Mesenchymal stem cell (in vitro differentiated cells and primary cell): ENCODE measurements around the gene SPRYD7.

Source experiments
- DNase-seq: peaks from one replicate; pipeline ENCODE4 v3.0.0-alpha.2; 2013
- H2AFZ ChIP-seq: one replicate; pipeline ENCODE4 v1.6.1; 2013; ENCODE audit warnings: low read depth, mild to moderate bottlenecking, control low read depth, inconsistent platforms, low read length, moderate library complexity
- H2AK5ac ChIP-seq: 2 replicates; pipeline ENCODE4 v1.6.1; 2013; ENCODE audit warnings: low read length, moderate library complexity, mild to moderate bottlenecking, inconsistent platforms; ENCODE audit not compliant: severe bottlenecking
- H2BK120ac ChIP-seq: one replicate; pipeline ENCODE4 v1.6.1; 2013; ENCODE audit warnings: low read depth, mild to moderate bottlenecking, inconsistent platforms, low read length, moderate library complexity
- H2BK12ac ChIP-seq, 2 experiments: one replicate each; pipeline ENCODE4 v1.6.1; 2013; ENCODE audit warnings: inconsistent platforms in 2 of 2, low read length in 2 of 2, mild to moderate bottlenecking in 2 of 2, moderate library complexity in 2 of 2, control low read depth in 1 of 2
- H2BK15ac ChIP-seq: one replicate; pipeline ENCODE4 v1.6.1; 2013; ENCODE audit warnings: mild to moderate bottlenecking, low read depth, inconsistent platforms; ENCODE audit not compliant: poor library complexity, severe bottlenecking
- H2BK5ac ChIP-seq: 2 replicates; pipeline ENCODE4 v1.6.1; 2013; ENCODE audit warnings: low read depth, mild to moderate bottlenecking, low read length, control low read depth, inconsistent platforms; ENCODE audit not compliant: poor library complexity, severe bottlenecking
- H3K14ac ChIP-seq, 2 experiments: one replicate each; pipeline ENCODE4 v1.6.1; 2013; ENCODE audit warnings: inconsistent platforms in 2 of 2, low read length in 2 of 2, control low read depth in 1 of 2, mild to moderate bottlenecking in 1 of 2, moderate library complexity in 1 of 2
- H3K18ac ChIP-seq, 2 experiments: one replicate each; pipeline ENCODE4 v1.6.1; 2013; ENCODE audit warnings: inconsistent platforms in 2 of 2, low read length in 2 of 2, control low read depth in 1 of 2, low read depth in 1 of 2, mild to moderate bottlenecking in 1 of 2
- H3K23ac ChIP-seq, 2 experiments: one replicate each; pipeline ENCODE4 v1.6.1; 2013; ENCODE audit warnings: inconsistent platforms in 2 of 2, low read length in 2 of 2, mild to moderate bottlenecking in 2 of 2, moderate library complexity in 2 of 2, control low read depth in 1 of 2
- H3K27ac ChIP-seq: 2 replicates; pipeline ENCODE4 v1.5.1; 2013; ENCODE audit warnings: mild to moderate bottlenecking, moderate library complexity, low read length, control low read depth, inconsistent platforms; ENCODE audit not compliant: poor library complexity, severe bottlenecking
- H3K27me3 ChIP-seq, 2 experiments: 2 replicates each; pipeline versions ENCODE4 v1.6.1 to v1.7.0; 2013; ENCODE audit warnings: low read length in 2 of 2, mild to moderate bottlenecking in 2 of 2, moderate library complexity in 2 of 2, control low read depth in 1 of 2, inconsistent platforms in 1 of 2; ENCODE audit not compliant: control insufficient read depth in 1 of 2, insufficient read depth in 1 of 2
- H3K36me3 ChIP-seq, 2 experiments: 2 replicates each; pipeline versions ENCODE4 v1.6.1 to v1.7.0; 2013; ENCODE audit warnings: low read length in 2 of 2, control low read depth in 1 of 2, inconsistent platforms in 1 of 2, low read depth in 1 of 2, mild to moderate bottlenecking in 1 of 2; ENCODE audit not compliant: insufficient read depth in 2 of 2, control insufficient read depth in 1 of 2
- H3K4ac ChIP-seq, 2 experiments: one replicate each; pipeline ENCODE4 v1.6.1; 2013; ENCODE audit warnings: inconsistent platforms in 2 of 2, low read length in 2 of 2, mild to moderate bottlenecking in 2 of 2, moderate library complexity in 2 of 2, control low read depth in 1 of 2, low read depth in 1 of 2
- H3K4me1 ChIP-seq: 2 replicates; pipeline ENCODE4 v1.6.1; 2013; ENCODE audit warnings: low read depth, low read length, control low read depth; ENCODE audit not compliant: control insufficient read depth, insufficient read depth
- H3K4me2 ChIP-seq: 2 replicates; pipeline ENCODE4 v1.6.1; 2013; ENCODE audit warnings: low read length, mild to moderate bottlenecking, inconsistent platforms; ENCODE audit not compliant: poor library complexity, severe bottlenecking
- H3K4me3 ChIP-seq, 2 experiments: 2 replicates each; pipeline versions ENCODE4 v1.5.1 to v1.7.0; 2013; ENCODE audit warnings: low read length in 2 of 2, mild to moderate bottlenecking in 2 of 2, control low read depth in 1 of 2, low read depth in 1 of 2; ENCODE audit not compliant: insufficient read depth in 1 of 2
- H3K79me1 ChIP-seq: replicated peaks from 2 replicates; pipeline ENCODE4 v1.6.1; 2013; ENCODE audit warnings: mild to moderate bottlenecking, control low read depth, low read length, inconsistent platforms; ENCODE audit not compliant: poor library complexity, severe bottlenecking
- H3K9ac ChIP-seq: 2 replicates; pipeline ENCODE4 v1.7.0; 2013; ENCODE audit warnings: mild to moderate bottlenecking, low read length, moderate library complexity
- H3K9me3 ChIP-seq: 2 replicates; pipeline ENCODE4 v1.7.0; 2013; ENCODE audit warnings: mild to moderate bottlenecking, low read length; ENCODE audit not compliant: control insufficient read depth
- H4K8ac ChIP-seq: one replicate; pipeline ENCODE4 v1.6.1; 2013; ENCODE audit warnings: inconsistent platforms, mild to moderate bottlenecking, low read length, moderate library complexity
- H4K91ac ChIP-seq: one replicate; pipeline ENCODE4 v1.6.1; 2013; ENCODE audit warnings: mild to moderate bottlenecking, low read length, inconsistent platforms
- WGBS: methylation state at CpG from one replicate; pipeline ENCODE4 v1.1.7; 2013; ENCODE audit warnings: mixed read lengths; 5-methylcytosine and 5-hydroxymethylcytosine counted together

SPRYD7 gene

DNA sequence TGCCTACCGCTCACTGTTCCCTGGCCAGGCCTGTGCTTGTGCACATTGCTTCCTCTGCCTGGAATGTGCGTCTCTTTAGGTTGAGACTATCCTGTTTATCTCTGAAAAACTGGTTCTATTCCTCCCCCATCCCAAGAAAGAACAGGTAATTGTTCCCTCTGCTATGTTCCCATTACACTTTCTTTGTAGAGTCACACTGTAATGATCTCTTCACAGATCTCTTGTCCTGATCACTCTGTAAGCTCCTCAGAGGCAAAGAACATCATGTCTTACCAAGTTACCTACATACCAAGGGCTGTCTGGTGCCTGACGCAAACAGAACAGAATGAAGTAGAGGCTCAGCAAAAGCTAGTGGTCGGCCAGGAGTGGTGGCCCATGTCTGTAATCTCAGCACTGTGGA lies 40.3 kb downstream of the SPRYD7 start:
- no peak overlapping the region for H2BK120ac ChIP-seq
- no peak overlapping the region for H3K4me2 ChIP-seq
- H2BK5ac ChIP-seq, result no peak overlapping the region
- H3K79me1 ChIP-seq, result no peaks in the 10 kb centered on the region
- no peak overlapping the region for H3K18ac ChIP-seq
- no peak overlapping the region for H2BK12ac ChIP-seq
- WGBS, result 96% methylated on average over 4 of the region's 4 CpGs
- no peak for DNase-seq
- H4K91ac ChIP-seq, result no peak overlapping the region
- no peak overlapping the region for H3K14ac ChIP-seq
- H3K4me1 ChIP-seq, result no peaks in the 10 kb centered on the region
- no peak overlapping the region for H4K8ac ChIP-seq
- H3K9ac ChIP-seq, result no peak overlapping the region
- no peaks in the 10 kb centered on the region for H3K9me3 ChIP-seq
- no peak overlapping the region for H3K27ac ChIP-seq
- no peak overlapping the region for H2BK15ac ChIP-seq
- no peak overlapping the region for H3K23ac ChIP-seq
- no peaks in the 10 kb centered on the region for H3K36me3 ChIP-seq
- no peak overlapping the region for H2AFZ ChIP-seq
- no peak overlapping the region for H3K4ac ChIP-seq
- H3K27me3 ChIP-seq, result peaks cover 0 to 6% of the 10 kb centered on the region in 2 experiments
- H2AK5ac ChIP-seq, result no peak overlapping the region
- no peak overlapping the region for H3K4me3 ChIP-seq

DNA sequence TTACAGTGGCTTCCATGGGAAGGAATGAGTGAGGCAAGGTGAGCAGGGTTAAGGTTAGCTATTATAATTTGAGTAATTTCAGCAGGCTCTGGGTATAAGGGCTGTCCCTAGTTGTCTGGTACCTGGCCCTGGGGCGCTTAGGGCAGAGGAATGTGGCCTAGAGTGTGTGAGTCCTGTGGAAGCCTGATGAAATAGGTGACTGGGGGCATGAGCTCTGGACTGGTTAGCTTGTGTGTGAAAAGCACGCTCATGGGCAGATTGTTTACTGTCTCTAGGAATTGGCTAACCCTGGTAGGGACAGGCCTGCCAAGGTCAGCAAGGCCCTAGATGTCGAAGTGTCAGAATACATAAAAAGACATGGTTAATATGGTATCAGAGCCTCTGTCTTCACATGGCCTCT lies 42.5 kb downstream of the SPRYD7 start:
- Histone ChIP-seq H3K27me3 (peaks cover 0 to 6% of the 10 kb centered on the region in 2 experiments), H4K8ac (no peak overlapping the region), H4K91ac (no peak overlapping the region), H3K36me3 (no peaks in the 10 kb centered on the region), H2BK120ac (no peak overlapping the region), H3K9me3 (no peaks in the 10 kb centered on the region), H3K9ac (no peak overlapping the region), H3K14ac (no peak overlapping the region), H3K4me2 (no peak overlapping the region), H3K4ac (no peak overlapping the region), H3K18ac (no peak overlapping the region), H3K23ac (no peak overlapping the region), H2AK5ac (no peak overlapping the region), H2BK12ac (no peak overlapping the region), H2AFZ (no peak overlapping the region), H3K4me1 (no peaks in the 10 kb centered on the region), H3K79me1 (no peaks in the 10 kb centered on the region), H3K27ac (no peak overlapping the region), H3K4me3 (no peak overlapping the region), H2BK15ac (no peak overlapping the region), H2BK5ac (no peak overlapping the region)
- no peak for DNase-seq
- 88% methylated on average over 3 of the region's 3 CpGs for WGBS

DNA sequence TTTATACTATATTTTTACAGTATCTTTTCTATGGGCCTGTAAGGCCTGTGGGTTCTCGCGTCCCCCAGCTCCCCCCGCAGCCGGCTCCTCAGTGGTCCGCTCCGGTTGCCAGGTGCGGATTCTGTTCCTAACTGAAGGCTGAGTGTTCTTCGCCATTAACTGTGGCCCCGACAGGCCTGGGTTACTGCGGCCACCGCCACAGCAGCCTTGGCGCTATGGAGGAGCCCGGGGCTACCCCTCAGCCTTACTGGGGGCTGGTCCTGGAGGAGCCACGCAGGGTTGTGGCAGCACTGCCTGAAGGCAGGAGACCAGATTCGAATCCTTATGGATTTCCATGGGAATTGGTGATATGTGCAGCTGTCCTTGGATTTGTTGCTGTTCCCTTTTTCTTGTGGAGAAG lies 45.8 kb downstream of the SPRYD7 start:
- Histone ChIP-seq H2AFZ (no peak overlapping the region), H2BK120ac (no peak overlapping the region), H3K14ac (no peak overlapping the region), H3K23ac (no peak overlapping the region), H3K4me3 (no peak overlapping the region), H4K91ac (no peak overlapping the region), H3K4me1 (no peaks in the 10 kb centered on the region), H3K4ac (no peak overlapping the region), H4K8ac (no peak overlapping the region), H3K36me3 (no peaks in the 10 kb centered on the region), H2BK12ac (no peak overlapping the region), H2BK15ac (no peak overlapping the region), H3K79me1 (no peaks in the 10 kb centered on the region), H3K27me3 (no peaks in the 10 kb centered on the region), H3K4me2 (no peak overlapping the region), H2AK5ac (no peak overlapping the region), H3K18ac (no peak overlapping the region), H3K9me3 (peaks cover 3% of the 10 kb centered on the region), H2BK5ac (no peak overlapping the region), H3K27ac (no peak overlapping the region), H3K9ac (no peak overlapping the region)
- no peak for DNase-seq
- WGBS, result 96% methylated on average over 15 of the region's 15 CpGs

DNA sequence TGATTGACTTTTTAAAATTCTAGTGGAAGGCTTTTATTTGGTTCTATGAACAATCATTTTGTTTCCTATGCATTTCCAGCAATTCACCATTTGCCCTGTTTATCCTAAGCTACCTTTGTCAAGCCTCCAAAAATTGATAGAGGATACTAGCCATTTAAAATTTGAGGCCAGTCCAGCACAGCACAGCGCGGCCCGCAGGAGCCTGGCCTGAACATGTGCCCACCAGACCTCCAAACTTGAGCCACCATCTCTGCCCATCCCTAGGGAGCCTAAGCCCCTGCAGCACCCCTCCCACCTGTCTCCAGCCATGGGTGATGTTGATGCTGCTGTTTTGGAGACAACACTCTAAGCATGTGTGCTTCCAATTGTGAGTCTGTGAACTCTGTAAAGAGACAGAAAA lies 57.5 kb downstream of the SPRYD7 start:
- Histone ChIP-seq H3K4me2 (no peak overlapping the region), H3K18ac (no peak overlapping the region), H3K9ac (no peak overlapping the region), H4K8ac (no peak overlapping the region), H3K79me1 (no peaks in the 10 kb centered on the region), H3K27me3 (no peaks in the 10 kb centered on the region), H3K23ac (no peak overlapping the region), H2BK120ac (no peak overlapping the region), H3K27ac (no peak overlapping the region), H3K4me3 (no peak overlapping the region), H3K9me3 (peaks cover 42% of the 10 kb centered on the region), H2BK15ac (no peak overlapping the region), H2BK5ac (no peak overlapping the region), H3K4ac (no peak overlapping the region), H3K14ac (no peak overlapping the region), H3K4me1 (no peaks in the 10 kb centered on the region), H4K91ac (peak overlapping the region; percentile 12), H2AK5ac (no peak overlapping the region), H2BK12ac (no peak overlapping the region), H2AFZ (no peak overlapping the region), H3K36me3 (no peaks in the 10 kb centered on the region)
- no CpG with 5 or more reads among the region's 3 CpGs for WGBS
- DNase-seq, result no peak
